ENCODE data around the gene SLC4A1AP. TPM values are rescaled to one million over a fixed set of nuclear protein-coding genes. Genes with fewer than 3 reads are reported as not detected.
A peak's percentile ranks its signal among the peaks of the same experiment; 100 is the strongest.

SLC4A1AP gene
- total and polyA plus RNA-seq, 2 of the 13 experiments (the other 11 are each of a cell fraction or from before 2014, with no cell fraction given) = 15.3 to 44.6 TPM

- TF ChIP-seq SIN3A (IDR thresholded peaks at IDR 0.05; ENCODE audit: borderline replicate concordance, low read depth, low read length) (0 out of 2 replicates have a peak, but pooled peaks have one; percentile 56), RARA (CRISPR knock-in tag; IDR thresholded peaks at IDR 0.05) (peak; percentile 93), PBX2 (CRISPR knock-in tag; IDR thresholded peaks at IDR 0.05) (0 out of 2 replicates have a peak, but pooled peaks have one; percentile 42), MZF1 (CRISPR knock-in tag; IDR thresholded peaks at IDR 0.05; ENCODE audit: borderline replicate concordance) (no peak), ZNF468 (CRISPR knock-in tag; IDR thresholded peaks at IDR 0.05) (no peak), ZNF607 (CRISPR knock-in tag; IDR thresholded peaks at IDR 0.05; ENCODE audit: borderline replicate concordance) (peak; percentile 38; the same call in 1 of the 2 replicates), ZNF225 (CRISPR knock-in tag; IDR thresholded peaks at IDR 0.05) (peak; percentile 66; the same call in 1 of the 2 replicates), ZFX (CRISPR knock-in tag; IDR thresholded peaks at IDR 0.05; ENCODE audit: low read depth) (peak; percentile 23; the same call in 1 of the 2 replicates), ZNF598 (CRISPR knock-in tag; IDR thresholded peaks at IDR 0.05; ENCODE audit: borderline replicate concordance) (no peak), PRMT3 (CRISPR knock-in tag; IDR thresholded peaks at IDR 0.05; ENCODE audit: borderline replicate concordance, low read depth) (no peak; the same call in 1 of the 2 replicates), ZNF619 (CRISPR knock-in tag; IDR thresholded peaks at IDR 0.05) (no peak; the same call in none of the 2 replicates), HIC2 (CRISPR knock-in tag; IDR thresholded peaks at IDR 0.05; ENCODE audit: low read depth) (no peak), ZMAT5 (CRISPR knock-in tag; IDR thresholded peaks at IDR 0.05; ENCODE audit: borderline replicate concordance, low read depth) (no peak), KLF13 (CRISPR knock-in tag; IDR thresholded peaks at IDR 0.05) (no peak), ZNF382 (CRISPR knock-in tag; IDR thresholded peaks at IDR 0.05; ENCODE audit: borderline replicate concordance) (no peak), MLXIP (CRISPR knock-in tag; IDR thresholded peaks at IDR 0.05; ENCODE audit: borderline replicate concordance) (no peak), RBM39 (IDR thresholded peaks at IDR 0.05; ENCODE audit: low read depth, low read length, poor library complexity, severe bottlenecking) (no peak), ZNF431 (CRISPR knock-in tag; IDR thresholded peaks at IDR 0.05; ENCODE audit: borderline replicate concordance, low read depth) (no peak), ESRRA (CRISPR knock-in tag; IDR thresholded peaks at IDR 0.05; ENCODE audit: low read depth) (peak; percentile 81), RBFOX2 (IDR thresholded peaks at IDR 0.05; ENCODE audit: low read depth, low read length) (no peak; the same call in 1 of the 2 replicates), BCL6 (CRISPR knock-in tag; IDR thresholded peaks at IDR 0.05) (peak; percentile 63; the same call in 1 of the 2 replicates), RELA (CRISPR knock-in tag; IDR thresholded peaks at IDR 0.05) (no peak), ZFP62 (CRISPR knock-in tag; IDR thresholded peaks at IDR 0.05) (no peak), XRCC5 (optimal IDR thresholded peaks at IDR 0.05; ENCODE audit: low read length) (no peak)
Measured at GRCh38 chr2:27738349-27739057, 74.8 kb downstream of the SLC4A1AP start (continued).

All from HepG2 (cell line).